IMR-90 (cell line): ENCODE data around the gene CSF1. TPM values are rescaled to one million over a fixed set of nuclear protein-coding genes. Genes with fewer than 3 reads are reported as not detected.

ENCODE experiments used
- ATAC-seq: fragments of 200-7000 bp; cut with Tn5 transposase; 2 replicates; pipeline ENCODE4 v1.9.1; 2020; ENCODE audit warnings: low read depth, mild to moderate bottlenecking, moderate library complexity
- BruUV-seq: library from RNA; stranded (reverse); fragments of 400-500 nt; replicated peaks from 2 replicates; lab custom pipeline; 2021; lab: Mats Ljungman, UMichigan
- CTCF ChIA-PET: fragments of 300-600 bp; formaldehyde crosslinking; extraction: SDS; loops from one replicate; lab custom pipeline; 2021; ENCODE audit warnings: antibody characterized with exemption; lab: Yijun Ruan, JAX
- POLR2A ChIA-PET: fragments of 300-600 bp; sonication (Branson Sonifier 250); formaldehyde crosslinking; loops from one replicate; lab custom pipeline; 2022; ENCODE audit warnings: antibody characterized with exemption; ENCODE audit not compliant: unreplicated experiment; lab: Charles Lee
- DNase-seq: peaks from one replicate; pipeline ENCODE4 v3.0.0; 2013
- H2AFZ ChIP-seq: replicated peaks from 2 replicates; pipeline ENCODE3; 2013; ENCODE audit warnings: low read length, mild to moderate bottlenecking; ENCODE audit not compliant: poor library complexity
- H2AK5ac ChIP-seq: 2 replicates; pipeline ENCODE4 v1.6.1; 2013; ENCODE audit warnings: low read depth, low read length, inconsistent platforms
- H2AK9ac ChIP-seq: replicated peaks from 2 replicates; pipeline ENCODE3; 2013; ENCODE audit warnings: mild to moderate bottlenecking, low read depth, low read length, moderate library complexity; ENCODE audit not compliant: poor library complexity
- H2BK120ac ChIP-seq: 2 replicates; pipeline ENCODE4 v1.6.1; 2013; ENCODE audit warnings: low read depth, low read length, inconsistent platforms
- H2BK15ac ChIP-seq: 3 replicates; pipeline ENCODE4 v1.6.1; 2013; ENCODE audit warnings: low read depth, low read length, inconsistent platforms
- H2BK20ac ChIP-seq: 2 replicates; pipeline ENCODE4 v1.6.1; 2013; ENCODE audit warnings: low read depth, mild to moderate bottlenecking, inconsistent platforms, low read length, moderate library complexity
- H2BK5ac ChIP-seq: 2 replicates; pipeline ENCODE4 v1.6.1; 2013; ENCODE audit warnings: mild to moderate bottlenecking, low read depth, low read length, inconsistent platforms; ENCODE audit not compliant: poor library complexity, severe bottlenecking
- H3K14ac ChIP-seq: replicated peaks from 2 replicates; pipeline ENCODE4 v1.6.1; 2013; ENCODE audit warnings: low read depth, low read length, inconsistent platforms
- H3K18ac ChIP-seq: 2 replicates; pipeline ENCODE4 v1.6.1; 2013; ENCODE audit warnings: low read depth, low read length, control low read depth
- H3K23ac ChIP-seq: 2 replicates; pipeline ENCODE4 v1.6.1; 2013; ENCODE audit warnings: low read depth, low read length, inconsistent platforms
- H3K27ac ChIP-seq: 2 replicates; pipeline ENCODE4 v1.5.1; 2013; ENCODE audit warnings: mild to moderate bottlenecking, control low read depth, low read length; ENCODE audit not compliant: insufficient read depth
- H3K27me3 ChIP-seq: 2 replicates; pipeline ENCODE4 v1.6.1; 2013; ENCODE audit warnings: low read length; ENCODE audit not compliant: control insufficient read depth, insufficient read depth
- H3K36me3 ChIP-seq: 2 replicates; pipeline ENCODE4 v1.6.1; 2013; ENCODE audit warnings: low read length, mixed read lengths; ENCODE audit not compliant: control insufficient read depth, insufficient read depth
- H3K4ac ChIP-seq: 2 replicates; pipeline ENCODE4 v1.6.1; 2013; ENCODE audit warnings: low read depth, low read length, inconsistent platforms
- H3K4me1 ChIP-seq: 2 replicates; pipeline ENCODE4 v1.6.1; 2013; ENCODE audit warnings: low read length, mixed read lengths; ENCODE audit not compliant: control insufficient read depth, insufficient read depth
- H3K4me2 ChIP-seq: 2 replicates; pipeline ENCODE4 v1.6.1; 2013; ENCODE audit warnings: low read depth, mild to moderate bottlenecking, control low read depth, low read length, moderate library complexity
- H3K4me3 ChIP-seq: 2 replicates; pipeline ENCODE4 v1.5.1; 2013; ENCODE audit warnings: low read depth, mild to moderate bottlenecking, control low read depth, low read length, moderate library complexity; ENCODE audit not compliant: insufficient read depth
- H3K56ac ChIP-seq: 2 replicates; pipeline ENCODE4 v1.6.1; 2013; ENCODE audit warnings: low read length, inconsistent platforms; ENCODE audit not compliant: insufficient read depth; ENCODE audit errors: extremely low read depth
- H3K79me1 ChIP-seq, 2 experiments: 2 replicates each; pipeline ENCODE4 v1.6.1; 2013; ENCODE audit warnings: low read length in 2 of 2, inconsistent platforms in 1 of 2, low read depth in 1 of 2
- H3K9ac ChIP-seq: 2 replicates; pipeline ENCODE4 v1.6.1; 2013; ENCODE audit warnings: low read depth, low read length, control low read depth
- H3K9me1 ChIP-seq: 2 replicates; pipeline ENCODE4 v1.6.1; 2013; ENCODE audit warnings: low read length, inconsistent platforms; ENCODE audit not compliant: insufficient read depth
- H3K9me3 ChIP-seq: 2 replicates; pipeline ENCODE4 v1.6.1; 2013; ENCODE audit warnings: low read length; ENCODE audit not compliant: control insufficient read depth, insufficient read depth
- H4K20me1 ChIP-seq: 2 replicates; pipeline ENCODE4 v1.6.1; 2013; ENCODE audit warnings: low read length, inconsistent platforms; ENCODE audit not compliant: insufficient read depth
- H4K5ac ChIP-seq: 2 replicates; pipeline ENCODE4 v1.6.1; 2013; ENCODE audit warnings: mild to moderate bottlenecking, low read depth, low read length, control low read depth
- H4K8ac ChIP-seq, 2 experiments: 2 replicates each; pipeline ENCODE4 v1.6.1; 2013; ENCODE audit warnings: low read depth in 2 of 2, low read length in 2 of 2, control low read depth in 1 of 2, inconsistent platforms in 1 of 2
- H4K91ac ChIP-seq: 2 replicates; pipeline ENCODE4 v1.6.1; 2013; ENCODE audit warnings: low read depth, low read length, inconsistent platforms; ENCODE audit not compliant: insufficient read depth
- BHLHE40 ChIP-seq: fragments of 150-350 bp; IDR thresholded peaks from 2 replicates; pipeline ENCODE4 v1.6.1; 2016; ENCODE audit warnings: mild to moderate bottlenecking, low read depth, low read length
- CEBPB ChIP-seq: IDR thresholded peaks from 2 replicates; pipeline ENCODE4 v1.6.1; 2012; ENCODE audit warnings: low read depth, low read length, improper control_type of control experiment
- CHD1 ChIP-seq: IDR thresholded peaks from 2 replicates; pipeline ENCODE4 v1.6.1; 2012; ENCODE audit warnings: low read depth, low read length, improper control_type of control experiment
- FOS ChIP-seq: fragments of 150-350 bp; IDR thresholded peaks from 2 replicates; pipeline ENCODE4 v1.6.1; 2016; ENCODE audit warnings: low read depth, low read length
- MAFK ChIP-seq: IDR thresholded peaks from 2 replicates; pipeline ENCODE4 v1.6.1; 2012; ENCODE audit warnings: low read depth, low read length, improper control_type of control experiment
- MAZ ChIP-seq: IDR thresholded peaks from 2 replicates; pipeline ENCODE4 v1.6.1; 2012; ENCODE audit warnings: low read depth, mild to moderate bottlenecking, low read length, improper control_type of control experiment, moderate library complexity, borderline replicate concordance
- MXI1 ChIP-seq: IDR thresholded peaks from 2 replicates; pipeline ENCODE4 v1.6.1; 2012; ENCODE audit warnings: low read depth, mild to moderate bottlenecking, low read length, moderate library complexity, borderline replicate concordance
- NFE2L2 ChIP-seq: fragments of 150-350 bp; IDR thresholded peaks from 2 replicates; pipeline ENCODE4 v1.6.1; 2016; ENCODE audit warnings: low read depth, mild to moderate bottlenecking, low read length
- POLR2A ChIP-seq: IDR thresholded peaks from 2 replicates; pipeline ENCODE4 v1.6.1; 2012; ENCODE audit warnings: mild to moderate bottlenecking, low read depth, low read length
- RAD21 ChIP-seq: IDR thresholded peaks from 2 replicates; pipeline ENCODE4 v1.6.1; 2012; ENCODE audit warnings: low read length, improper control_type of control experiment
- RCOR1 ChIP-seq: IDR thresholded peaks from 2 replicates; pipeline ENCODE4 v1.6.1; 2012; ENCODE audit warnings: mild to moderate bottlenecking, low read length, improper control_type of control experiment; ENCODE audit not compliant: insufficient replicate concordance
- RFX5 ChIP-seq: IDR thresholded peaks from 2 replicates; pipeline ENCODE4 v1.8.0; 2012; ENCODE audit warnings: low read depth, mild to moderate bottlenecking, low read length, moderate library complexity
- SMC3 ChIP-seq: fragments of 150-350 bp; IDR thresholded peaks from 2 replicates; pipeline ENCODE4 v1.6.1; 2016; ENCODE audit warnings: low read depth, mild to moderate bottlenecking, antibody characterized with exemption, low read length, moderate library complexity
- WGBS, 2 experiments: methylation state at CpG; one replicate each; pipeline versions ENCODE4 v1.1.5 to v1.1.7; 2013; ENCODE audit warnings: missing lambda C conversion rate in 2 of 2; ENCODE audit not compliant: insufficient read length in 1 of 2; ENCODE audit errors: extremely low coverage in 2 of 2; 5-methylcytosine and 5-hydroxymethylcytosine counted together
- dilution Hi-C: fragments of 300-500 bp; cut with HindIII; formaldehyde crosslinking; loops from one replicate; pipeline ENCODE4 v1.14.3; 2018; ENCODE audit warnings: low sequenced_read_pairs; ENCODE audit not compliant: unreplicated experiment
- in situ Hi-C: fragments of 300-500 bp; cut with MboI; formaldehyde crosslinking; loops from 3 replicates; pipeline ENCODE4 v1.14.3; 2019; ENCODE audit warnings: low sequenced_read_pairs, inconsistent platforms, mixed read lengths
- intact Hi-C: fragments of 100-400 bp; cut with micrococcal nuclease; formaldehyde crosslinking; loops from 2 replicates; pipeline ENCODE4 v1.10.0; 2022
- polyA plus RNA-seq, 3 experiments: library from polyadenylated mRNA; depleted of rRNA; stranded (reverse); fragments of >200 nt; gene quantifications; 2 replicates each; pipeline ENCODE4 v1.2.3, GENCODE V29; 2012; ENCODE audit warnings: low replicate concordance in 1 of 3
- total RNA-seq: library from RNA; depleted of rRNA; stranded (reverse); fragments of >200 nt; gene quantifications from 2 replicates; pipeline ENCODE4 v1.2.3, GENCODE V29; 2012
- TF ChIP-seq, protein P1 (sequence below): conservative IDR thresholded peaks from 2 replicates; pipeline ENCODE4 v1.5.1; 2012; ENCODE audit warnings: mild to moderate bottlenecking, low read depth, low read length, improper control_type of control experiment
- TF ChIP-seq, protein P2 (sequence below): fragments of 150-350 bp; IDR thresholded peaks from 2 replicates; pipeline ENCODE4 v1.6.1; 2017; ENCODE audit warnings: mild to moderate bottlenecking, antibody characterized with exemption, low read length, low read depth
- TF ChIP-seq, protein P3 (sequence below): fragments of 150-350 bp; IDR thresholded peaks from 2 replicates; pipeline ENCODE4 v1.6.1; 2016; ENCODE audit warnings: low read depth, mild to moderate bottlenecking, low read length, moderate library complexity, borderline replicate concordance

The CSF1 gene
- total and polyA plus RNA-seq, 2 of the 4 experiments (the other 2 are of a cell fraction): 14.3 to 22.0 TPM

DNA sequence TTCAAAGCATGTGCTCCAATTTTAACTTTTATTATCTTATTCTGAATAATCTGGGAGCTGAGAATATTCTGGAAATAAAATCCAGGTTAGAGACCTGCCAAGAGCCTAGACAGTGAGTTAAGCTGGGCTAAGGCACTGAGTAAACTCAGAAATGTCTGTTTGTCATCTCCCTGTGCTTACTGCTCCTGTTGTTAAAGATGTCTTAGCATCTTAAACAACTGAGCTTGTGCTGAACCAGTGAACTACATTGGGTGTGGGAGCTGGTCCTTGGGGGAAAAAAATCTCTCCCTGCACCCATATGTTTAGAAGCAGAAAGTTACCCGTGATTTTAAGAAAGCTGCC, 49.0 kb downstream of the CSF1 start:
- Histone ChIP-seq H2BK5ac (peak overlapping the region; percentile 100), H2AFZ (peak overlapping the region; percentile 89), H3K4me3 (no peak overlapping the region), H3K14ac (peak overlapping the region; percentile 98), H4K5ac (peak overlapping the region; percentile 60), H2AK9ac (peak overlapping the region; percentile 59), H3K9me1 (peaks cover 15% of the 10 kb centered on the region), H2BK15ac (peak overlapping the region; percentile 98), H2AK5ac (peak overlapping the region; percentile 80), H4K8ac (peak overlapping the region; percentile 57 to 98), H3K23ac (peak overlapping the region; percentile 98), H3K4me2 (peak overlapping the region; percentile 39; the same call in 1 of the 2 replicates), H3K9ac (peak overlapping the region; percentile 81), H4K91ac (peak overlapping the region; percentile 94), H3K27ac (peak overlapping the region; percentile 92), H3K56ac (peak overlapping the region; percentile 98), H3K4me1 (peaks cover 13% of the 10 kb centered on the region), H3K18ac (peak overlapping the region; percentile 87), H4K20me1 (no peaks in the 10 kb centered on the region), H3K79me1 (no peaks in the 10 kb centered on the region), H3K27me3 (no peaks in the 10 kb centered on the region), H2BK20ac (peak overlapping the region; percentile 99), H3K9me3 (no peaks in the 10 kb centered on the region), H2BK120ac (peak overlapping the region; percentile 99), H3K36me3 (no peaks in the 10 kb centered on the region), H3K4ac (peak overlapping the region; percentile 97)
- ChIA-PET CTCF (interaction anchor here (0.8 to 1.8 kb wide), 5 partner anchors 15 to 182 kb away, joined by 3 to 6 read pairs (median 5); partner anchors contain the start of gene AHCYL1), POLR2A (interaction anchor here (0.5 to 1.3 kb wide), 4 partner anchors 13 to 47 kb away, joined by 3 to 6 read pairs (median 4); no protein-coding TSS in a partner anchor)
- intact Hi-C loops (no loop called here), dilution Hi-C loops (no loop called here), in situ Hi-C loops (no loop called here)
- BruUV-seq: no TSS peak
- WGBS, 2 experiments: no CpG with 5 or more reads among the region's 1 CpG
- DNase-seq: no peak
- ATAC-seq: peak; percentile 58
- TF ChIP-seq MXI1 (no peak), RFX5 (no peak), BHLHE40 (no peak), CEBPB (no peak), RAD21 (no peak), NFE2L2 (no peak), RCOR1 (no peak), FOS (no peak), CHD1 (no peak), MAFK (no peak), SMC3 (no peak), POLR2A (no peak), MAZ (no peak)
- TF ChIP-seq, protein P1, sequence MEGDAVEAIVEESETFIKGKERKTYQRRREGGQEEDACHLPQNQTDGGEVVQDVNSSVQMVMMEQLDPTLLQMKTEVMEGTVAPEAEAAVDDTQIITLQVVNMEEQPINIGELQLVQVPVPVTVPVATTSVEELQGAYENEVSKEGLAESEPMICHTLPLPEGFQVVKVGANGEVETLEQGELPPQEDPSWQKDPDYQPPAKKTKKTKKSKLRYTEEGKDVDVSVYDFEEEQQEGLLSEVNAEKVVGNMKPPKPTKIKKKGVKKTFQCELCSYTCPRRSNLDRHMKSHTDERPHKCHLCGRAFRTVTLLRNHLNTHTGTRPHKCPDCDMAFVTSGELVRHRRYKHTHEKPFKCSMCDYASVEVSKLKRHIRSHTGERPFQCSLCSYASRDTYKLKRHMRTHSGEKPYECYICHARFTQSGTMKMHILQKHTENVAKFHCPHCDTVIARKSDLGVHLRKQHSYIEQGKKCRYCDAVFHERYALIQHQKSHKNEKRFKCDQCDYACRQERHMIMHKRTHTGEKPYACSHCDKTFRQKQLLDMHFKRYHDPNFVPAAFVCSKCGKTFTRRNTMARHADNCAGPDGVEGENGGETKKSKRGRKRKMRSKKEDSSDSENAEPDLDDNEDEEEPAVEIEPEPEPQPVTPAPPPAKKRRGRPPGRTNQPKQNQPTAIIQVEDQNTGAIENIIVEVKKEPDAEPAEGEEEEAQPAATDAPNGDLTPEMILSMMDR: no peak
- TF ChIP-seq, protein P2, sequence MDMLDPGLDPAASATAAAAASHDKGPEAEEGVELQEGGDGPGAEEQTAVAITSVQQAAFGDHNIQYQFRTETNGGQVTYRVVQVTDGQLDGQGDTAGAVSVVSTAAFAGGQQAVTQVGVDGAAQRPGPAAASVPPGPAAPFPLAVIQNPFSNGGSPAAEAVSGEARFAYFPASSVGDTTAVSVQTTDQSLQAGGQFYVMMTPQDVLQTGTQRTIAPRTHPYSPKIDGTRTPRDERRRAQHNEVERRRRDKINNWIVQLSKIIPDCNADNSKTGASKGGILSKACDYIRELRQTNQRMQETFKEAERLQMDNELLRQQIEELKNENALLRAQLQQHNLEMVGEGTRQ: no peak
- TF ChIP-seq, protein P3, sequence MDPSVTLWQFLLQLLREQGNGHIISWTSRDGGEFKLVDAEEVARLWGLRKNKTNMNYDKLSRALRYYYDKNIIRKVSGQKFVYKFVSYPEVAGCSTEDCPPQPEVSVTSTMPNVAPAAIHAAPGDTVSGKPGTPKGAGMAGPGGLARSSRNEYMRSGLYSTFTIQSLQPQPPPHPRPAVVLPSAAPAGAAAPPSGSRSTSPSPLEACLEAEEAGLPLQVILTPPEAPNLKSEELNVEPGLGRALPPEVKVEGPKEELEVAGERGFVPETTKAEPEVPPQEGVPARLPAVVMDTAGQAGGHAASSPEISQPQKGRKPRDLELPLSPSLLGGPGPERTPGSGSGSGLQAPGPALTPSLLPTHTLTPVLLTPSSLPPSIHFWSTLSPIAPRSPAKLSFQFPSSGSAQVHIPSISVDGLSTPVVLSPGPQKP: no peak
